Mesendoderm (in vitro differentiated cells): ENCODE results near the gene DAAM1.

Experiments
- DNase-seq: peaks from one replicate; pipeline ENCODE4 v3.0.0; 2013
- H2AK5ac ChIP-seq: 2 replicates; pipeline ENCODE4 v1.6.1; 2013; ENCODE audit warnings: low read length, inconsistent platforms
- H2BK120ac ChIP-seq: 2 replicates; pipeline ENCODE4 v1.6.1; 2013; ENCODE audit warnings: low read depth, mild to moderate bottlenecking, low read length, moderate library complexity, mixed read lengths
- H2BK15ac ChIP-seq: replicated peaks from 2 replicates; pipeline ENCODE4 v1.6.1; 2013; ENCODE audit warnings: low read depth, mild to moderate bottlenecking, moderate library complexity
- H2BK5ac ChIP-seq: 2 replicates; pipeline ENCODE4 v1.6.1; 2013; ENCODE audit warnings: low read length, inconsistent platforms
- H3K18ac ChIP-seq: 2 replicates; pipeline ENCODE4 v1.6.1; 2013; ENCODE audit warnings: mild to moderate bottlenecking, low read length, mixed read lengths
- H3K23ac ChIP-seq: one replicate; pipeline ENCODE4 v1.6.1; 2013; ENCODE audit warnings: low read length
- H3K27ac ChIP-seq: 2 replicates; pipeline ENCODE4 v1.5.1; 2013; ENCODE audit warnings: low read depth, mild to moderate bottlenecking, inconsistent platforms, low read length, moderate library complexity
- H3K27me3 ChIP-seq: 2 replicates; pipeline ENCODE4 v1.6.1; 2013; ENCODE audit warnings: low read length, control low read depth, mild to moderate bottlenecking, inconsistent platforms; ENCODE audit not compliant: insufficient read depth, poor library complexity
- H3K36me3 ChIP-seq: 2 replicates; pipeline ENCODE4 v1.6.1; 2013; ENCODE audit warnings: low read length, inconsistent platforms; ENCODE audit not compliant: control insufficient read depth, insufficient read depth
- H3K4ac ChIP-seq: one replicate; pipeline ENCODE4 v1.6.1; 2013; ENCODE audit warnings: low read depth, mild to moderate bottlenecking, low read length, moderate library complexity
- H3K4me1 ChIP-seq: 2 replicates; pipeline ENCODE4 v1.6.1; 2013; ENCODE audit warnings: low read depth, low read length, inconsistent platforms; ENCODE audit not compliant: control insufficient read depth
- H3K4me2 ChIP-seq: 2 replicates; pipeline ENCODE4 v1.6.1; 2013; ENCODE audit warnings: low read length
- H3K4me3 ChIP-seq: 2 replicates; pipeline ENCODE4 v1.5.1; 2013; ENCODE audit warnings: mild to moderate bottlenecking, low read length
- H3K56ac ChIP-seq: one replicate; pipeline ENCODE4 v1.6.1; 2013; ENCODE audit warnings: low read length
- H3K79me1 ChIP-seq: 2 replicates; pipeline ENCODE4 v1.6.1; 2013; ENCODE audit warnings: low read length, inconsistent platforms
- H3K79me2 ChIP-seq: 2 replicates; pipeline ENCODE4 v1.6.1; 2013; ENCODE audit warnings: mild to moderate bottlenecking, low read length; ENCODE audit not compliant: control insufficient read depth, insufficient read depth
- H3K9ac ChIP-seq: 2 replicates; pipeline ENCODE4 v1.6.1; 2013; ENCODE audit warnings: low read length, inconsistent platforms
- H4K5ac ChIP-seq: one replicate; pipeline ENCODE4 v1.6.1; 2013; ENCODE audit warnings: low read length
- H4K8ac ChIP-seq: one replicate; pipeline ENCODE4 v1.6.1; 2013; ENCODE audit warnings: low read depth, mild to moderate bottlenecking, control low read depth, low read length, moderate library complexity
- WGBS: extraction: QIAGEN DNeasy Blood & Tissue Kit; methylation state at CpG from one replicate; pipeline ENCODE4 v1.1.7; 2013; ENCODE audit warnings: low lambda C conversion rate, missing lambda C conversion rate; ENCODE audit not compliant: insufficient coverage; ENCODE audit errors: extremely low coverage; 5-methylcytosine and 5-hydroxymethylcytosine counted together

The DAAM1 gene

DNA sequence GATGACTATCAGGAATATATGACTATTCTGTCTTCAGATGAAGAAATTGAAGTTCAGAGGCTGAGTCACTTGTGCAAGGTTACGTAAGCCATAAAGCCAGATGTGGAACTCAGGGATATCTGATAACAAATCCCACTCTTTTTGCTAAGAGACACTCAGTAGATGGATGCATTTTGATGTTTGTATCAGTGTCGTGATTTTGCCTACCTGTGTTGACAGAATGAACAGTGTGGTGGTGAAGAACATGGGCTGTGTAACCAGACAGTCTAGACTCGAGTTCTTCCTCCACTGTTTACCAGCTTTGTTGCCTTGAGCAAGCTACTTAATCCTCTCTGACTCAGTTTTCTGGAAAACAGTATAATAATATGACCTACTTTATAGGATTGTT, 93.9 kb downstream of the DAAM1 start:
- Histone ChIP-seq H3K4me3 (no peak overlapping the region), H4K8ac (no peak overlapping the region), H3K27ac (no peak overlapping the region), H3K18ac (no peak overlapping the region), H3K79me1 (no peaks in the 10 kb centered on the region), H3K23ac (no peak overlapping the region), H3K56ac (no peak overlapping the region), H2BK120ac (no peak overlapping the region), H3K36me3 (no peaks in the 10 kb centered on the region), H3K4ac (no peak overlapping the region), H2BK15ac (no peak overlapping the region), H3K4me2 (no peak overlapping the region), H3K79me2 (no peaks in the 10 kb centered on the region), H3K4me1 (no peaks in the 10 kb centered on the region), H3K27me3 (no peaks in the 10 kb centered on the region), H2AK5ac (no peak overlapping the region), H2BK5ac (no peak overlapping the region), H3K9ac (no peak overlapping the region), H4K5ac (no peak overlapping the region)
- no CpG with 5 or more reads among the region's 3 CpGs for WGBS
- DNase-seq, result no peak

DNA sequence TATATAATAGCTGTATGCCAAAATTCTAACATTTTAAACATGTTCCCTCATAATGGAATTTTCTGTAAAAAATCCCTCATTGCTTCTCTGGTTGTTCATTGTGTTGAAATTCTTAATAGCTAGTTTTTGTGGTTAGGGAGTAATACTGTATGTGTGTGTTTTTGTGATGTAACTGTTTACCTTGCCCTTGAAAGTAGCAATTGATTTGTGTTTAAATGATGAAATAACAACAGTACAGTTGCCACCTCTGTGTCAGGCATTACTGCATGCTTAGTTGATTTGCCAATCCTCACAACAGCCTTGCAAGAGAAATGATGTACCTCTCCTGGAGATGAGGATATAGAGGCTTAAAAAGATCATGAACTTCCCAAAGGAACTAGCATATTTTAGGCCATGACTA, 94.9 kb downstream of the DAAM1 start:
- Histone ChIP-seq H2BK120ac (no peak overlapping the region), H3K4me2 (no peak overlapping the region)

DNA sequence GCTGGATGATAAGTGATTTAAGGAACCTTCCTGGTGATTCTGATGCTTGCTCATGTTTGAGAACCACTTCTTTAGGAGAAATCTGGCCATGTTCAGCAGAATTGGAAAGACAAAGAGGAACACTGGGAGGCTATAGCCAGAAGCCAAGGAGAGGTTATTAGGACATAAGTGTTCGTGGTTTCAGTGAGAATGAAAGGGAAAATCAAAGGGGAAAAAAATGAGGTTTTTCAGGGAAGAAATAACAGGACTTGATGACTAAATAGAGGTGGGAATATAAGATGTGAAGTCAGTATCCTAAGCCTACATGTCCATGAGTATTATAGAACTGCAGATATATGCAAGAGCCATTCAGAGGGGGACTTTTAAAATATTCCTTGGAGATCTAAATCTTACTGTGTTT, 95.6 kb downstream of the DAAM1 start:
- no peak overlapping the region for H4K8ac ChIP-seq
- no peak overlapping the region for H3K4ac ChIP-seq
- no peaks in the 10 kb centered on the region for H3K79me1 ChIP-seq
- H3K36me3 ChIP-seq, result no peaks in the 10 kb centered on the region
- H2AK5ac ChIP-seq, result no peak overlapping the region
- H3K27ac ChIP-seq, result no peak overlapping the region
- H4K5ac ChIP-seq, result no peak overlapping the region
- H3K18ac ChIP-seq, result no peak overlapping the region
- no peak overlapping the region for H3K23ac ChIP-seq
- H2BK120ac ChIP-seq, result no peak overlapping the region
- H3K9ac ChIP-seq, result no peak overlapping the region
- no peaks in the 10 kb centered on the region for H3K4me1 ChIP-seq
- no CpG with 5 or more reads among the region's 1 CpG for WGBS
- no peak overlapping the region for H3K4me3 ChIP-seq
- H2BK5ac ChIP-seq, result no peak overlapping the region
- no peak for DNase-seq
- no peaks in the 10 kb centered on the region for H3K27me3 ChIP-seq
- no peak overlapping the region for H3K56ac ChIP-seq
- no peak overlapping the region for H3K4me2 ChIP-seq
- H3K79me2 ChIP-seq, result no peaks in the 10 kb centered on the region
- H2BK15ac ChIP-seq, result no peak overlapping the region

More for the DNA sequence above, 94.9 kb downstream of the DAAM1 start:
- Histone ChIP-seq H3K36me3 (no peaks in the 10 kb centered on the region), H3K27me3 (no peaks in the 10 kb centered on the region), H4K5ac (no peak overlapping the region), H3K4ac (no peak overlapping the region), H3K9ac (no peak overlapping the region), H3K27ac (no peak overlapping the region), H4K8ac (no peak overlapping the region), H3K18ac (no peak overlapping the region), H3K23ac (no peak overlapping the region), H3K56ac (no peak overlapping the region), H2BK5ac (no peak overlapping the region), H3K4me1 (no peaks in the 10 kb centered on the region), H3K79me1 (no peaks in the 10 kb centered on the region), H2AK5ac (no peak overlapping the region), H3K79me2 (no peaks in the 10 kb centered on the region), H2BK15ac (no peak overlapping the region), H3K4me3 (no peak overlapping the region)
- DNase-seq, result no peak

DNA sequence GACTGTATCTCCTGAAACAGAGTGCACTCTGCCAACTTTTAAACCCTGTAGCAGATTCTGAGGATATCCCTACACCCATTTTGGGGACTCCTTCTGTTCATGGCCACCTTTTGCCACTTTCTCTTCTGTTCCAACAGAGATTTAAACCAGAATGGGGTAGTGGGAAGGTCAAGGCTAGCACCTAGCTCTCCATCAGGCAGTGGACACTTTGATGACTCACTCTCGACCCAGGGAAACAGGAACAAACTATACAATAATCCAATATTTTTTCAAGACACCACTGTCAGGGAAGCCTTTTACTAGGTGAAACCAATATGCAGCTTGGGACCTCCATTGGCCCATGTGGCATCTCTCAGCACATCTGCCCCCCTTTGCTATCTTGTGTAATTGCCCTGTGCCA, 103.6 kb downstream of the DAAM1 start:
- Histone ChIP-seq H3K23ac (no peak overlapping the region), H2BK15ac (no peak overlapping the region), H3K4me3 (no peak overlapping the region)

DNA sequence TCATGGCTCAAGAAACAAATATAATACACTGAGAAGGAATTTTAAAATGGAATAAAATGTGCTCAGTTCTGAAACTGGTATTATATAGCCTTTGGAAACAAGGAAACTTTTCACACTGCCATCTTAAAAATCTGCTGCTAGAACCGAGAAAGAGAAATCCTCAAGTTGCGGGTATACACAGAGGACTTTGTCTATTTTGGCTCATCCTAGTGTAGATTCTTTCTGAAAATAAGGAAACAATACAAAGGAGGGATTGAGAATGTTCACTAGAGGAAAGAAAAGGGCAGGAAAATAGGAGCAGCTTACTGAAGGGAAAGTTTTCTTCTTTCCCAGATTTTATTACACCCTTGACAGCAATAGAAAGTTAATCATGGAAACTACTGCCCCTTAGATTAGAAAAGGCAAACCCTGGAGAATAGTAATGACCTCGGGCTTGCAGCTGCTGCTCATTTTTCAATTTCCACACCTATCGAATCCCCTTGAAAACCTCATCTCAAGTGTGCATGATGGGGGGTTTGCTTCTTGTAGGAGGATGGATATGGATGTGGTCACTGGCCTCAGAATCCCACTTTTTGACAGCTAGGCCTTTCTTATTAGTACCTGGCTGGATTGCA, 104.6 kb downstream of the DAAM1 start:
- no peaks in the 10 kb centered on the region for H3K79me2 ChIP-seq
- H3K9ac ChIP-seq, result no peak overlapping the region
- H3K4me2 ChIP-seq, result no peak overlapping the region
- no peak overlapping the region for H3K56ac ChIP-seq
- no peak overlapping the region for H4K5ac ChIP-seq
- no peaks in the 10 kb centered on the region for H3K27me3 ChIP-seq
- no peak overlapping the region for H2BK120ac ChIP-seq
- no peak overlapping the region for H3K4me3 ChIP-seq
- H2BK15ac ChIP-seq, result no peak overlapping the region
- no peak overlapping the region for H3K18ac ChIP-seq
- H2AK5ac ChIP-seq, result no peak overlapping the region
- no peaks in the 10 kb centered on the region for H3K4me1 ChIP-seq
- H3K79me1 ChIP-seq, result no peaks in the 10 kb centered on the region
- no peak overlapping the region for H4K8ac ChIP-seq
- H3K23ac ChIP-seq, result no peak overlapping the region
- no peak overlapping the region for H3K27ac ChIP-seq
- H3K36me3 ChIP-seq, result no peaks in the 10 kb centered on the region
- H3K4ac ChIP-seq, result no peak overlapping the region
- WGBS, result no CpG with 5 or more reads among the region's 4 CpGs
- H2BK5ac ChIP-seq, result no peak overlapping the region
- DNase-seq, result no peak

More for the DNA sequence above, 103.6 kb downstream of the DAAM1 start:
- Histone ChIP-seq H4K5ac (no peak overlapping the region), H2BK120ac (no peak overlapping the region), H3K4ac (no peak overlapping the region), H3K27me3 (no peaks in the 10 kb centered on the region), H2BK5ac (no peak overlapping the region), H2AK5ac (no peak overlapping the region), H3K4me2 (no peak overlapping the region), H3K56ac (no peak overlapping the region), H3K18ac (no peak overlapping the region), H3K36me3 (no peaks in the 10 kb centered on the region), H3K27ac (no peak overlapping the region), H3K9ac (no peak overlapping the region), H3K79me2 (no peaks in the 10 kb centered on the region), H3K79me1 (no peaks in the 10 kb centered on the region), H4K8ac (no peak overlapping the region), H3K4me1 (no peaks in the 10 kb centered on the region)
- WGBS, result no CpG with 5 or more reads among the region's 1 CpG
- DNase-seq, result no peak

DNA sequence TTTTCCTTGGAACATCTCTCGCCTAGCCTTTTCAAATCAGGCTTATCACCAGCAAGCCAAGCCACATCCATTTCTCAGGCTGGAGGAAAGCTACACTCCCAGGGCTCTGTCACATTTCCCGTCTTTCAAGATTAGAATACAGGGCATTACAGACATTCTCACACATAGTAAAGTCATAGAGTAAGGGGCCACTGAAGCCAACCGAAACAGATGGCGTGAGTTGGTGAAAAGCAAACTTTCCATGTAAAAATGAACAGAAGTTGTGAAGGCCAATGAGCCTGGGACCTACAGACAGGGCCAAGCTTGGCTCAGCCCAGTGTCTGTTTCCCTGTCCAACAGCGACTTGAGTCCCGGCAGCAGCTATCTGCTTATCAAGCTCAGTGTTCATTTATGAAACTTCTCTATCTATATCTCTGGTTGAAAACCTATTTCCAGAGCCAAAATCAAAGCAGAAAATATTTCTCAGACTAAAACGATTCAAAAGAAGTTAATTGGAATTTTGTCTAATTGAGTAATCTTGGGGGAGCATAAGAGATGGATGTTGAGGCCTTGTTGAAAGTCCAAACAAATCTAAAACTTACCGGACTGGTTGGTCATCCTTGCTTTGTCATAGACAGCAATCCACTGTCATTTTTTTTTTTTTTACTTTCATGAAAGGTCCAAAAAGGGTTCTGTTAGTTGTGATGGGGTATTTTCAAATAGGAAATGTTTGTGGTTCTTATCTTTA, 105.6 kb downstream of the DAAM1 start:
- no peaks in the 10 kb centered on the region for H3K79me1 ChIP-seq
- H3K23ac ChIP-seq, result no peak overlapping the region
- H3K4me3 ChIP-seq, result no peak overlapping the region
- H3K18ac ChIP-seq, result no peak overlapping the region
- no peak overlapping the region for H4K5ac ChIP-seq
- no peaks in the 10 kb centered on the region for H3K4me1 ChIP-seq
- no peak overlapping the region for H2BK5ac ChIP-seq
- H3K56ac ChIP-seq, result no peak overlapping the region
- no peak overlapping the region for H4K8ac ChIP-seq
- no peak overlapping the region for H3K27ac ChIP-seq
- H3K79me2 ChIP-seq, result no peaks in the 10 kb centered on the region
- no peak overlapping the region for H2BK15ac ChIP-seq
- H2BK120ac ChIP-seq, result no peak overlapping the region
- no peak overlapping the region for H3K4me2 ChIP-seq
- no peak overlapping the region for H3K4ac ChIP-seq
- no peak for DNase-seq
- H3K9ac ChIP-seq, result no peak overlapping the region
- no peak overlapping the region for H2AK5ac ChIP-seq
- H3K36me3 ChIP-seq, result no peaks in the 10 kb centered on the region
- no CpG with 5 or more reads among the region's 8 CpGs for WGBS
- H3K27me3 ChIP-seq, result no peaks in the 10 kb centered on the region
